Activated T-cell treated with anti-CD3 and anti-CD28 coated beads for 48 hours (primary cell): ENCODE measurements around the gene SLC43A2.
"Not testable (repeated sequence)": the region's sequence is repeated elsewhere in the genome, so short reads cannot be mapped to it uniquely, and the experiment has no call there.

Experiments
- DNase-seq: peaks from one replicate; pipeline ENCODE4 v3.0.0-alpha.2; 2020; ENCODE audit warnings: low read depth

SLC43A2 gene

DNA sequence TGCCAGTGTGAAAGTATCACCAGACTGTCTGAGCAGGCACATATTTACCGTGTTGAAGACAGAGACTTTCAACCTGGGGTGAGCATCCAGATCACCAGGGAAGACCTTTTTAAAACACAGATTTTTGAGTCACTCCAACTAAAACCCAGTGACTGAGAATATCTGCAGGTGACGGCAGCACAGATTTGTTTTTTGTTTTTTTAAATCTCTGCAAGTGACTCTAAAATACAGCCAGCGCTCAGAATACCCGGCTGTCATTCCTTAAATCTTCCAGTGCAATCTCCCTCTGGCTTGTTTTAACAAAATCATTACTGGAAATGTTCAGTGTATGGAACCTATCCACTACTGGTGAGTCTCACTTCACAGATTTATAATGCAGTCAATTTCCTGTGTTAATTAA lies 92.9 kb downstream of the SLC43A2 start:
- DNase-seq, result no peak

DNA sequence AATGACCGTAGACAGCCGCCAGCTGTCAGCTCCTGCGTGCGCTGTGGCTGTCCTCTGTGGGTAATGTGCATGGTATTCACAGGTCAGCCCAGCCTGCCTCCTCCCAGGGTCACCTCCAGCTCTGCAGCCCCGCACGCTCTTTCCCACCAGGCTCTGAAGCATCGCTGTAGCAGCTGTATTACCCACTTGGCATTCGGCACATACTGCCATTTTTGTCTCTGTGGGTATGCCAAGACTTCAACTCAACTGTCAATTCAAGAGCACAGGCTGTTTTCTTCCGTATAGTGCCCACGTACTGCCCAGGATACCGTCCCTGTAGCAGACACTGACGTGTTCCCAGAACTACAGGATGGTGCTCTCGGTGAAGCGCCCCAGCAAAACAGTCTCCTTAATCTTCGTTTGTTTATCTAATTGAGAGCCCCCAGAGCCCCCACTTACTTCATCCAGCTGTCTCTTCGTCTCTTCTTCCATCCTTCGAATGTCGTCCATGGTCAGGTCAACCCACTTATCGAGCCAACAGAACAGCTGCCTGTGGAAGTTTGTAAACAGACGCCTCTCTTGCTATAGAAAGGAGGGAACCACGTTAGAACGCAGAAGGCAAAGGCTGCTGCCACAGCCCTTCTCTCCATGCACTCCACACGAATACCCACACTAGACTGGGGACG lies 94.8 kb downstream of the SLC43A2 start:
- DNase-seq, result no peak

DNA sequence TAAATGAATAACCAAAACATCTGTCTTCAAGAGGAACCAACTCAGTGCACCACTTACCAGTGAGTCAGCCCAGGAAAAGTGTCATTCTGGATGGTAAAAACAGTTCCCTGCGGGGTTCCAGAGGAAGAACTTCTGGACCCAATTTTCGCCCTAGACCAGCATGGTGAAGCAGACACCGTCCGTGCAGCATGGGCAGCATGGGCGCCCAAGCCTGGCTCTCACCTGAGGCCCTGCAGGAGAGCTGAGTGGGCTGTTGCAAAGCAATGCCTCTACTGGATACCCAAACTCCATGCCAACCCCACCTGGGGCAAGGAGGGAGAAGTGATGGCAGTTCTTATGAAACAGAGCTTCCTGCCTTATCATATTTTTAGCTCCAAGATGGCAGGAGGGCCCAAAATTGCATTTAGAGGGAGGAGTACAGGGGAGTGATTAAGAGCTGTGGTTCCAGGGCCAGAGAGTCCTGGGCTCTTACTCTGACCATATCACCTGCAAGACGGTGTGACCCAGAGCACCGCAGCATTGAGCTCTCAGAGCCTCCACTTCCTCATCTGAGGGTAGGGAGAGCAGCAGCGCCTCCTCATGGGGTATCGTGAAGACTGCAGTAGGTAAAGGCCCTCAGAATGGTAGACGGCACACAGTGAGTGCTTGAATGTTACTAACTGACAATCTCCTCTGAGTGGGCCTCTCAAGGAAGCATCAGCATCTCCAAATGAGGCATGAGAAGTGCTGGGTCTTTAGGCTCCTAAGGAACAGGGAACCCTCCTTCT lies 95.6 kb downstream of the SLC43A2 start:
- peak; percentile 17 for DNase-seq

DNA sequence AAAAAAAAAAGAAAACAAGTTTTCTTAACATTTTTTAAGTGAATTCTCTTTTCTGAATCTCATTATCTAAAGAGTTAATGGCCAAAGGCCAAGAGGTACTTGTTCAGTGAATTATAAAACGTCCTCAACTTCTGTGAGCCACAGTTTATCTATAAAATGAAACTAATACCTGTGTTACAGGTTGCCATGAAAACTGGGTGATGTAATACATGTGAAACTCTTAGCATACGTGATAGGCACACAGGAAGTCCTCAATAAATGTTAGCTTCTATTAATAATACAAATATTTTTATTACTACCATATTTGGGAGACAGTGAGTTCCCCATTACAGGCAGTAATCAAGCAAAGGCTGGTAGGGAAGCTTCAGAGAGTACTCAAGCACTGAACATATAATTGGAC lies 98.8 kb downstream of the SLC43A2 start:
- DNase-seq, result no peak

DNA sequence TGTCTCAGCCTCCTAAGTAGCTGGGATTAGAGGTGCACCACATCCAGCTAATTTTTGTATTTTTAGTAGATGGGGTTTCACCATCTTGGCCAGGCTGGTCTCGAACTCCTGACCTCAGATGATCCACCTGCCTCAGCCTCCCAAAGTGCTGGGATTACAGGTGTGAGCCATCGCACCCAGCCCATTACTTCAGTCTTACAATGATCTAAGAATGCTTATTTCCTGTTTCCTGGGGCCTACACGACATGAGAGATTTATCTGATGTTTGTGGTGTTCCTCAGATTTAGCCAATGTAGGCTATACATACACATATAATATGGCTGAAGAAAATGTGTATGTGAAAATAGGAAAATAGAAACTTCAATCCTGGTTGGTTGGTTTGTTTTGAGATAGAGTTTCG lies 101.8 kb downstream of the SLC43A2 start:
- not testable (repeated sequence) for DNase-seq

DNA sequence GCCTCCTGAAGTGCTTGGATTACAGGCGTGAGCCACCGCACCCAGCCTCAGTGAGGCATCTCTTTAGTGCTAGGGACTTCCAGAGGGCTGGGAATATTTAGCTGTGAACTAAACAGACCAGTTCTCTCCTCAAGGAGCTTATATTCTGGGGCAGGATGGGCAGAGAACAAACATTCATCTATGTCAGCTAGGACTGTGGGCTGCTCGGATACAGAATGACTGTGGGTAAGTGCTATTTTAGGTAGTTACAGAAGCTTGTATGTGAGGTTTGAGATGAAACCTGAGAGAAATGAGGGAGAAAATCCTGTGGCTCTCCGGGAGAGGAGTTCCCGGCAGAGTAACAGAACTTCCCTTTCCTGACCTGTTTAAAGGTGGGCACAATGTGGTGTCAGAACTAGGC lies 106.0 kb downstream of the SLC43A2 start:
- DNase-seq, result no peak

DNA sequence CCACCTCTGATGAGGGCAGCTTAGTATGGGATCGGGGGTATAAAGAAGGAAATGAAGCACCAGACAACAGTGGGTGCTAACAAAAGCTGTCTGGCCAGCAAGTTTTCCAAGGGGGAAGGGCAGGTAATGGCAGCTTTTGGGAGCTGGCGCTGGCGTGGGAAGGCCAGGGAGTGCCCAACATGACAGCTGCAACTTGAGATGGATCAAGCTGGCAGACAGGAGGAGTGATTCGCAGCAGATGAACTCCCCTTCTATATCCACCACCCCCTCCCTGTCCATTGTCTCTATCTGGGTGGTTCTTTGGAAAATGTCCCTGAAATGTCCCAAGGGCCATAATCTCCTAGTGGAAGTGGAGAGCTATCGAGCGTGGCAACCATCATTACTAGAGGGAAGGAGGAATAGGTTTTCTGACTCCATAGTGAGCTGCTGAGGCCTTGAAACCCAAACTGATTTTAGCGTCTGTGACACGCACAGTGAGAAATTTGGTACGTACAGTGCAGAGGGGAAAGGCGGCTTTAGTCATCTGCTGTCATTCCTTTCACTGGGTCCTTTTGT lies 107.5 kb downstream of the SLC43A2 start:
- no peak for DNase-seq

DNA sequence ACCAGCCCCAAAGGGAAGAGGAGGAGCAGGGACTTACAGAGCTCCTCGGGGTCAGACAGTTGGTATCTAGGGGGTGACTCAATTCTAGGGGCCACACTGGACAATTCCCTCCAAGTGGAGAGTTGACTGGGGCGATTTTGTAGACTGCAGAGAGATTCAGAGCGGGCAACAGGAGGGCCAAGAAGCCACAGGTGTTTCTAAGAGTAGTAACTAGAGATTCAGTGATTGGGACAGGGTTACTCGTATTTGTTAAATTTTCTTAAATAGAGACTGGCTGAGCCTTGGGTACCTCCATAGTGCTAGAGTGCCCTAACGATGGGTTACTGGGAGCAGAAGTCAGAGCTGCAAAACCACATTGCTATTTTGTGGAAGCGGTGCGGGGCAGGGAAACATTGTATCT lies 109.0 kb downstream of the SLC43A2 start:
- no peak for DNase-seq
